ENCODE results near the gene TMEM51. TPM values are rescaled to one million over a fixed set of nuclear protein-coding genes. Genes with fewer than 3 reads are reported as not detected.
"Not testable (repeated sequence)": the region's sequence is repeated elsewhere in the genome, so short reads cannot be mapped to it uniquely, and the experiment has no call there.

Gene TMEM51
- total RNA-seq, 1 donor from 2014 or later, result 2.8 TPM

DNA sequence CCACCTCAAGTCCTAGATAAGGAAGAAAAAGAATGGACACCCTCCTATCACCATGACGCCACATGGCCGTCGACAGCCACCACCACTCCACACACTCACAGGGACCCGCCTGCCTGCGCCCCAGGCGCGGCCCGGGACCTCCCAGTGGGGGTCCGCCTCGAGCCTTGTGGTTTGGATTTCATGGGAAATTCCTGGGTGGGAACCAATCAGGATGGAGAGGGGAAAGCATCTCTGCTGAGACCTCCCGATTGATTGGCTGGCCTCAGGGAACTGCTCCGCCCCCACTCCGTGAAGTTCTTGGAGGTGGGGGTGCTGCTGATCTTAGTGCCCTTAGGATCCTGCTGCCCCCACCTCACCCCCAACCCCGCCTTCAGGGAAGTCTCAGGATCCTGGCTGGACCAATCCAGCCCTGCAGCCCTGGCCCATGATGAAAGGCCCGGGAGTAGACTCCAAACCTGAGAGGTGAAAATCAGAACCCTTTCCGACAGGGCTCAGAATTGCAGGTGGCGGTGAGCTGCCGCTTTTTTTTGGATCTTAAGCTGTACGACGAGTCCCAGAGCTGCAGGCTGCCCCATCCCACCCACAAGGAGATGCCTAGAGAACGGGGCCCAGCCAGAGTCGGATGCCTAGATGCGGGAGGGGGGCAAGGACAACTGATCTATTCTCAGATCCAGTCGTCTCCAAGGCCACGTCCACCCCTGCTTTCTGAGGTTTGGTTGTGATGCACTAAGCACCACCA, 29.0 kb upstream of the TMEM51 start:
- DNase-seq (ENCODE audit: low spot score), result no peak
- intact Hi-C loops (cut with DNase I), result loop anchor here (5.0 kb wide), 1 partner anchor 308 kb away; no protein-coding TSS in a partner anchor

DNA sequence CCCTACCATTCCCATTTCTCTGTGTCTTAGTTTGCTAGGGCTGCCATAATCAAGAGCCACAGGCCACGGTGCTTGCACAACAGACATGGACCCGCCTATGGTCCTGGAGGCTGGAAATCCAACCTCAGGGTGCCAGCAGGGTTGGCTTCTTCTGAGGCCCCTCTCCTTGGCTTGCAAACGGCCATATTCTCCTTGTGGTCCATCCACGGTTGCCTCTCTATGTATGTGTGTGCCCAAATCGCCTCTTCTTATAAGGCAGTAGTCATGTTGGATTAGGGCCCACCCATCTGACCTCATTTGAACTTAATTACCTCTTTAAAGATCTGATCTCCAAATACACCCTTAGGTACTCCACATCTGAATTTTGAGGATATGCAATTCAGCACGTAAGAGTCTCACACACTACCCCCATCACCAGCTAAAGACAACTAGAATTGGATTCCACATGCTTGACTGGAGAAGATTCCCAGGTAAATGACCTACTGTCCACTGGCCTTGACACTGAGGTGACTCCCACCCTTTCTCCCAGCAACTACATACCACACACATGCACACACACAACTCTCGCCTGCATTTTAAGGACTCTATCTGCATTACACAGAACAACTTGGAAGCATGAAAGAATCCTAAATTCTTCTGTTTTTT, 28.3 kb upstream of the TMEM51 start:
- intact Hi-C loops (cut with DNase I), result loop anchor here (5.0 kb wide), 1 partner anchor 307 kb away; no protein-coding TSS in a partner anchor
- no peak for DNase-seq (ENCODE audit: low spot score)

DNA sequence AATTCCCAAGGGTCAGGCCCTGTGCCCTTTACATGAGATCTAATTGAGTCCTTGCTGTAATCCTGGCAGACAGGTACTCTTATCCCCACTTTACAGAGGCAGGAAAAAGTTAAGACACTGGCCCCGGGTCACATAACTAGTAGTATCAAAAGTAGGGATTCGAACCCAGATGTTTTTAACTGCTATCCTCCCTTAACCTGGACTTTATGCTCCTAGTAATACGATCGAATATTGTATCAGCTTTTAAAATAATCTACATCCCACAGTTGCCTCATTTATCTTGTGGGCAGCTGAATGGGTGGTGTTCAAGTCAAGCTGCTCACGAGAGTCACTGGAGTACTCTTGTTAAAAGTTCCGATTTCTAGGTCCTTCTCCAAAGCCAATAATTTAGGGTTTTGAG, 25.5 kb upstream of the TMEM51 start:
- no peak for DNase-seq (ENCODE audit: low spot score)
- intact Hi-C loops (cut with DNase I), result loop anchor here (1.0 to 5.0 kb wide), 3 partner anchors 144 to 304 kb away; no protein-coding TSS in a partner anchor

DNA sequence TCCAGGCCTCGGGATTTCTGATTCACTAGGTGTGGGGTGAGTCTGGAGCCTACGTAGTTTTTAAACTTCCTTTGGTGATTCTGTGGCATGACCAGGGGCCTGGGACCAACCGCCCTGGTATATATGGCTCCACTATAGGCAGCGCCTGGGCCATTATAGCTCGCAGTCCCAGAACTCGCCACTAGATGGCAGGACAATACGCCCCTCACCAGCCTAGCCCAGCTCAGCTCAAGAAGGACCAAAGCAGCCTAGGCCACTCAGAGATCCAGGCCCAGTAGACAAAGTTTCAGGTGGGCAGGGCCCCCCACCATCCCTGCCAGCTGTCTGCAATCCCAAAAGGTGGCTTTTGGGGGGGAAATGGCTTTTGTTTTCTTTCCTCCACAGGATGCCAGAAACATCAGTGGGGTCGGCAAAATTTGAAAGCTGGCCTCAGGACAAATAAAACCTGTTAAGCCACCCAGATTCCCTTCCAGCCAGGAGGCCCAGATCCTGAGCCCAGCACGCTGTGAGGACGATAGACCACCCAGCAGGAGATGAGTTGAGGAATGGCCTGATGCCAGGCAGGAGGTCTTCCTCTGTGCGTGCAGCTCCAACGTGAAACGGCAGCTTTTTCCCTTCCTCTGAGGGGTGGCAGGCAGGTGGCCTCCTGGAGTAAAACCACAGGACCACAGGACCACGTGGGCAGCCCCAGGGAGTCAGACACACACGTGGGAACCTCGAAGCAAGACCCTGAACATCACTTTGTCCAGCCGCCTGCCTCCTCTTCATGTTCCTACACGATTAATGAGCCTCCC, 24.8 kb upstream of the TMEM51 start:
- intact Hi-C loops (cut with DNase I), result loop anchor here (1.0 to 5.0 kb wide), 3 partner anchors 144 to 304 kb away; no protein-coding TSS in a partner anchor
- no peak for DNase-seq (ENCODE audit: low spot score)

DNA sequence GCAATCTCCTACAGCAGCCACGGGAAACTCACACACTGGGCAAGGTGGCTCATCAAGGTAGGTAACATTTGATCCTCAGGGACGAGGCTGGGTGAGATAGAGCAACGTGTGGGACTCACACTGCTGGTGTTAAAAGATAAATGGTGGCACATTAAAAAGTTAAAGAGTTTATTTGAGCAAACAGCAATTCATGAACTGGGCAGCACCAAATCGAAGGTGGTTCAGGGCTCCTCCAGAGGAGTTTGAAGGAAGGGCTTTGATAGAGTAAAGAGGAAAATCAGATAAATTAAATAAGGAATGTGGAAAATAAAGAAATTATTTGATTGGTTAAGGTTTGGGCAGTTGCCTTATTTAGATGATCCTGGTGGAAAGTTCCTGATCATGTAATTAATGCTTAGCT, 23.6 kb upstream of the TMEM51 start:
- DNase-seq (ENCODE audit: low spot score), result no peak
- intact Hi-C loops (cut with DNase I), result loop anchor here (5.0 kb wide), 1 partner anchor 302 kb away; no protein-coding TSS in a partner anchor

DNA sequence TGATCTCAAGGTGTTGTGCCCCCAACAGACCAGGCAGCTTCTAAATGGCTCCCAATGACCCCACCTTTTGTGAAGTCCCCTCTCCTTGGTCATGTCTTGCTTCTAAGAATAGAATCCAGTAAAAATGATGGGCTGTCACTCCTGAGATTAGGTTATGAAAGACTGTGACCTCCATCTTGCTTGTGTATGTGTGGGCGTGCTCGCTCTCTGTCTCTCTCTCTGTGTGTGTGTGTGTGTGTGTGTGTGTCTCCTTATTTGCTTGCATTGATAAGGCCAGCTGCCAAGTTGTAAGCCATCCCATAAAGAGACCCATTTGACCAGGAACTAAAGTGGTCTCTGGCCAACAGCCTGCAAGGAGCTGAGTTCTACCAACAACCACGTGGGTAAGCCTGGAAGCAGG, 22.9 kb upstream of the TMEM51 start:
- intact Hi-C loops (cut with DNase I), result no loop called here
- DNase-seq (ENCODE audit: low spot score), result no peak

DNA sequence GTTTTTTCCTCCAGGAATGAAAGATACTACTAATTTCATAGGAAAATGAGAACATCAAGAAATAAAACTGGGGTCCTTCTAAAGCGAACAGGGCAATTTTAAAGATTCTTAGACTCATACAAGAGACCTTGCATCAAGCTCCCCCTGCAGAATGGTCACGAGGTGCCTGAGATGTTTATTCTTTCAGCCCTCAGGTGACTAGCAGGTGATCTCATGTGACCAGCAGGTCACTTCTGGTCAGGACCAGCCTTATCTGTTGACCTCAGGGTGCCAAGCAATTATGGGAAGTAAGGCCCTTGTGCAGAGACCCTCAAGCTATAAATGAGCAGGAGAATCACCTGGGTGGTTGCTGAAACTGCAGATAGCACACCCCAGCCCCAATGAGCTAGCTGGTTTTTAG, 20.6 kb upstream of the TMEM51 start:
- no peak for DNase-seq (ENCODE audit: low spot score)
- intact Hi-C loops (cut with DNase I), result no loop called here

DNA sequence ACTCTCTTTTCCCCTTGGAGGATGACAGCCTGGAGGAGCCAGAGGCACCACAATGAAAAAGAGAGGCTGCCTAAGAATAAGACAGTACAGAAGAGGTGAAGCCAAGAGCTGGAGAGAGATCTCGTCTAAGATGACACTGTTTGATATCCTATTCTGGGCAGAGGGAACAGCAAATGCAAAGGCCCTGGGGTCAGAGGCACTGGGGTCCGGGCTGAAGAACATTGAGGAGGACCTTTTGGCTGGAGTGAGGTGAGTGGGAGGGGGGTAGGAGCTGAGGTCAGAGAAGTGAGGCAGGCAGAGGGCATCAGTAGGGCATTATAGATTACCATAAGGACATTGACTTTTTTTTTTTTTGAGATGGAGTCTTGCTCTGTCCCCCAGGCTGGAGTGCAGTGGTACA, 19.3 kb upstream of the TMEM51 start:
- no peak for DNase-seq (ENCODE audit: low spot score)
- intact Hi-C loops (cut with DNase I), result no loop called here

DNA sequence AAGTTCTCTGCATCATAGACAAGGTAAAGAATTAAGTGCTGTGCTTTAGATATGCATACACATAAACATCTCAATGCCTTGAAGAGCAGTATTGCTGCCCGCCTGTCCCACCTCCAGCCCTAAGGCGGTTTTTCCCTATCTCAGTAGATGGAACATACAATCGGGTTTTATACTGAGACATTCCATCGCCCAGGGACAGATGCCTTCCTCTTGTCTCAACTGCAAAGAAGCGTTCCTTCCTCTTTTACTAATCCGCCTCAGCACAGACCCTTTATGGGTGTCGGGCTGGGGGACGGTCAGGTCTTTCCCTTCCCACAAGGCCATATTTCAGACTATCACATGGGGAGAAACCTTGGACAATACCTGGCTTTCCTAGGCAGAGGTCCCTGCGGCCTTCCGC, 17.9 kb upstream of the TMEM51 start:
- DNase-seq (ENCODE audit: low spot score); intact Hi-C loops (cut with DNase I): not testable (repeated sequence)

DNA sequence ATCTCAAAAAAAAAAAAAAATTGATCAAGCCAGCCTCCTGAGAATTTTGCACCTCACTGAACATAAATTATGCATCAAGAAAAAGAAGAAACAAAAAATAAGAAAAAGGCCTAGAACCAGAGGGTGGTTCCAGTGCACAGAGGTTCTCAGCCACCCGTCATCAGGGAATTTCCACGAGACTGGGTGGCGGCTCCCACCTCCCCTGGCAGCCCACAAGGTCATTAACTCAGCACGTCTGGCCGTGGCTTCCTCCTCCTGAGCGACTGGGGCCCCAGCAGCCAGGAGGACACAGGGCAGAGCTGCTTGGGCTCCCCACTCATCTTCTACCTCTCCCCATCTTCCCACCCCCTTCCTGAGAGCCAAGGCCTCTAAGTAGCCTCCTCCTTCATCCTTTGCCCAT, 15.7 kb upstream of the TMEM51 start:
- DNase-seq (ENCODE audit: low spot score), result no peak
- intact Hi-C loops (cut with DNase I), result no loop called here

DNA sequence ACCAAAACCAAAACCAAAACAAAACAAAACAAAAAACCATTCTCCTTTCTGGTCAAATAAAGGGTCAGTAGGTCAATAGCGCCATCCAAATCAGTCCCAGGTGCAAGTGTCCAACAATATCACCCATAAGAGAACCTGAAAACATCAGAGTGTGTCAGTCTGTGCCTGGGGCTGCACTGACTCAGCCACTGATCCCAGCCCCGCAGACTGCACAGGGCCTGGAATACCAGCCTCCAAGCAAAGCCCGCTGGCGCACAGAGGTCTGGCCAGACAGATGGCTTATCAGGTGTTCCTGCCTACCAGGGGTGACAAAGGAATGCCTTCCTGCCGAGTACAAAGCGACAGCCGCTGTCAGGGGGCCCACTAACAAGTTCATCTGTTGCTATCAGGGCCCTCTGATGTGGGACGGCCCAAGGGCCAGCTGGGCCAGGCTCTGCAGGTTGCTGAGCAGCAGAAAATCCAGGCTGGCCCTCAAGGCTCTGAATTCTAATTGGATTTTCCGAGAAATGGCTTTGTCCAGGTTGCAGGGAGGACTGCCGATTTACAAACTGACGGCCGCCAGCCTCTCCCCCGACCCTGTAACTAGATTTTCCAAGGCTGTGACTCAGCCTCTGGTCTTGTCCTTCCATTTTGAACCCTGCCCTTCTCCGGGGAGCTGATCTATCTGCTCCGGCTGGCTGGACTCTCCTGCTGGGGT, 13.7 kb upstream of the TMEM51 start:
- DNase-seq (ENCODE audit: low spot score), result no peak
- intact Hi-C loops (cut with DNase I), result no loop called here

DNA sequence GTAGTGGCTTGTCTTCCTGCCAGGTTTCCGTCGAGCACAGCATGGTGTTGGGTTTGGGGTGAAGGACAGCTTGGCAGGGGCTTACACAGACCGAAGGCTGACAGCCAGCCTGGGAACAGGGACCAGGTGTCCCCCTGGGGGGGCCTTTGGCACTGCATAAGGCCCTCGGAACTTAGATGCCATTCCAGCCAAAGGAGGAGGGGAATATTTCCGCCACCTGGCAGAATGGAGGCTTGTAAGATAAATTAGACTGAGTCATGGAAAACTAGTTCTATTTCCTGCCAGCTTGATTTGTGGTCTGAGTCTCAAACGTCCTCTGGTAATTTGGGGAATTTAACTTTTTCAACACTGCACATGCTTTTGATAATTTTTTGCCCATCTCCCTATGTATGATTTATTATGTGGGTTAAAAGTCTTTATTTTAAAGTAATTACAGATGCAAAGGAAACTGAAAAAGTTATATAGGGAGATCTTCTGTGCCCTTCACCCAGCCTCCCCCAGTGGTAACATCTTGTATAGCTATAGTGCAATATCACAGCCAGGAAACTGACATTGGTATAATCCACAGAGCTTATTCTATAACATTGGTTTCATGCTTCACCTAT, 11.5 kb upstream of the TMEM51 start:
- DNase-seq (ENCODE audit: low spot score), result no peak
- intact Hi-C loops (cut with DNase I), result no loop called here

DNA sequence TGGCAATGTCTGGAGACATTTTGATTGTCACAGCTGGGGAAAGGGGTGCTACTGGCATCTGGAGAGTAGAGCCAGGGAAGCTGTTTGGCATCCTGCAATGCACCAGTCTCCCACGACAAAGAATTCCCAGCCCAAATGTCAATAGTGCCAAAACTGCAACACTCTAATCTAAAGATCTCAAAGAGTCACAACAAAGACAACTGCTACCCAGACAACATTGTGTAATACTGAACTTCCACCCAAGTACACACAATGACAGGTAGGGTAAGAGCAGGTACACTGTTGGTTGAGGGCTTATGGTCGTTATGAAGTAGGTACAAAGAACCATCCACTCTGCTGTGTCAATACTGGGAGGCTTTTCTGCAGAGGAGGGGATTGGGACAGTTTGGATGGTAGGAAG, 8.2 kb upstream of the TMEM51 start:
- DNase-seq (ENCODE audit: low spot score), result no peak
- intact Hi-C loops (cut with DNase I), result no loop called here

DNA sequence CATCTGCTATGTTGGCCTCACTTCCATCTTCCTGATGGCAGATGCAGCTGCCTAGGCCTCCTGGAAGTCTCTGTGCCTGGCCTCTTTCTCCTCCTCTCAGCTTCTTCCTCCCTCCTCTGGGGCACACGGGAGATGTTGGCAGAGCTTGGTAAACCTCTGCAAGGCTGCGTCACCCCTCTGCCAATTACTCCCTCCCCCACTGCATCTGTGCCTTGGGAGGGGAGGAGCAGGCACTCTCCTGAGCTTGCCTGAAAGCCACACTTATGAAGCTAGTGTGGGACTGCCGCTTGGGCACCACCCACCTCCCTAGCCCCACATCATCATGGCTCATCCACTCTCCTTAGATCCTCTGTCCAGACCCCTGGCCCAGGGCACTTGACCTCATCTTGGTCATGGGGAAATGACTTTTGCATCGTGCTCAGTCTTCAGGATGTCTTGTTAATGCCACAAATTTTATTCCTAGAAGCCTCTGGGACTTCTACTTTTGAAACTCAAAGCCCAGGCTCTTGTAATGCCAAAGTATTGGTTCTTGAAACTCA, 7.3 kb upstream of the TMEM51 start:
- DNase-seq (ENCODE audit: low spot score), result no peak
- intact Hi-C loops (cut with DNase I), result no loop called here

DNA sequence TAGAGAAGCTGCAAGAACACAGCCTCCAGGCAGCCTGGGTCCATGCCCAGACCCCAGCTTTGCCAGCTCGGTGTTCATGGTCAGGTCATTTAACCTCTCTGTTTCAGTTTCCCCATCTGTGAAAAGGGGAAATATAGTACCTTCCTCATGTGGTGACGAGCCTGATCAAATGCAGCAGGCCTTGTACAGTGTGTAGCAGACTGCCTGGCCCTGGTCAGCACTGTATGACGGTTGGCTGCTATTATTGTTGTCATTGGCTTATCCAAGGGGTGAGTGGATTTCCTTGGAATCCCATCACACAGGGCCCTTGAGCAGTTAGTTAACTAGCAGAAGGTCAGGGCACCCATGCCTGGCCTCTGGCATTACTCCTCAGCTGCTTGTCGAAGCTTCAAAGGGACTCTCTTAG, 6.6 kb upstream of the TMEM51 start:
- no peak for DNase-seq (ENCODE audit: low spot score)
- intact Hi-C loops (cut with DNase I), result no loop called here

DNA sequence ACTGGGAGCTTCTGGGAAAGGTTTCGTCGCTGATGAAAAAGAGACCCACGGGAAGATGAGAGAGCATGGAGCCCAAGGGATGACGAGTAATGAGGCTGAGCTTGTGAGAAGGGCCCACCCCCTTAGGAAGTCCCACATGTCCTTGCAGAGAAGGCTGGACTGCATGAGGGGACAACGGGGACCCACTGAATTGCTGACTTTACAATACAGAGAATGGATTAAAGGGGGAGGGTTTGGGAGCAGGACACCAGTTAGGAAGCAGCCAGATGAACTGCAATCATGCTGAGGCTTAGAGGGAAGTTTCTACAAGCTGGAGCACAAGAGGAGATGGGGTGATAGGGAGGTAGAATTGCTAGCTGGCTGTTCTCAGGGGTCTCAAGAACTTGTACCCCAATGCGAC, 5.5 kb upstream of the TMEM51 start:
- DNase-seq (ENCODE audit: low spot score), result no peak
- intact Hi-C loops (cut with DNase I), result no loop called here

DNA sequence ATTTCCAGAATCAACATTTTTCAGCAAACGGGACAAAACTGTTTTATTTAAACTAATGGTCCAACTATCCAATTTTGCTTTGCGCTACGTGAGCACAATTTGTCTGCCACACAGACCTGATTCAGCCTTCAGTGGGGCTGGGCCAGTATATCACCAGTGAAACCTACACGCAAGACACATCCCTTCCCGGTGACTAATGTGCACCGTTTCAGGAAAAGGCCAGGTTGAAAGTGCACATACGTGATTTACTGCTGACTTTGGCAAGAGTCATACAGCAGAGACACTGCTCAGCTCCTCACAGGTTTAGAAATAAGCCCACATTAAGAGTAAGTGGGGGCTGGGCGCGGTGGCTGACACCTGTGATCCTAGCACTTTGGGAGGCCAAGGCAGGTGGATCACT, 5.1 kb upstream of the TMEM51 start:
- DNase-seq (ENCODE audit: low spot score), result no peak
- intact Hi-C loops (cut with DNase I), result no loop called here

DNA sequence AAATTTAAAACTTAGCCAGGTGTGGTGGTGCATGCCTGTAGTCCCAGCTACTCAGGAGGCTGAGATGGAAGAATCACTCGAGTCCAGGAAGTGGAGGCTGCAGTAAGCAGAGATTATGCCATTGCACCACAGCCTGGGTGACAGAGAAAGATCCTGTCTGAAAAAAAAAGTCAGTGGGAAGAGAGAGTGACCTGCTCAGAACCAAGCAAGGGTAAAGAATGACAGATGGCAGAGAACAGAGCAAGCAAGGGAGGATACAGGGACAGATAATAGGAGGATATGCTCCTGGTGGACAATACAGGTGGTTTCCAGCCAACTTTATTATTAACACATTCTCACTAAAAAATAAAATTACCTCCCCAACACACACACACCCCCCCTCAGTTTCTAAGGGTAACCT, 4.6 kb upstream of the TMEM51 start:
- intact Hi-C loops (cut with DNase I), result no loop called here
- DNase-seq (ENCODE audit: low spot score), result no peak

DNA sequence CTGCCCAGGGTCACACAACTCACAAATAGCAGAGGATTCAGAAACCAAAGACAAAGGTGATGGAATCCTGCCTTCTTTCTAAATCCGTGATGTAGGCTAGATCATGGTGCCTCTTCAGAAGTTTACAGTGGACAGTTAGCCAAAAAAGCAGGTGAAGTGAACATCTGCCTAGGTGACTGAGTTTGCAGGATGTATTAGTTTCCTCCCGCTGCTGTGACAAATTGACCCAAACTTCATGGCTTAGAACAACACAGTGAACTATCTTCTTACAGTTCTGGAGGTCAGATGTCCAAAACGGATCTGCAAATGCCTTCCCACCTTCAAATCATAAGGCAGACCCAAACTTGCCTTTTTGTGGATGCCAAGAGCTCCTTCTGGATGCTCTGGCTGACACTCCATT, 3.2 kb upstream of the TMEM51 start:
- DNase-seq (ENCODE audit: low spot score), result no peak
- intact Hi-C loops (cut with DNase I), result loop anchor here (5.0 to 10.0 kb wide), 2 partner anchors 152 to 264 kb away; no protein-coding TSS in a partner anchor
